Fibroblast of skin of left quadriceps (primary cell): Measurements from ENCODE around the gene SMIM41.

ENCODE experiments used
- DNase-seq, 2 experiments: peaks; one replicate each; pipeline ENCODE4 v3.0.0-alpha.2; 2013; ENCODE audit warnings: low read depth in 2 of 2

The SMIM41 gene

GRCh38 chr12:52050758-52051541 is 28.6 kb upstream of the SMIM41 start, which contains the start of gene NR4A1:
Gene NR4A1, plus strand, starts transcription at chr12:52051442. Its CDS starts 2,887 bp downstream, at chr12:52054329.
- DNase-seq = peak; percentile 84 to 87

GRCh38 chr12:52052468-52053186 is 26.9 kb upstream of the SMIM41 start:
- DNase-seq = no peak

- no peak for DNase-seq
These were observed 25.8 kb upstream of the SMIM41 start for GRCh38 chr12:52053536-52054209.

GRCh38 chr12:52054231-52054832 is 25.2 kb upstream of the SMIM41 start:
- DNase-seq = no peak

- no peak for DNase-seq
These were observed 24.4 kb upstream of the SMIM41 start for GRCh38 chr12:52054833-52055730.

- no peak for DNase-seq
These were observed 23.5 kb upstream of the SMIM41 start for GRCh38 chr12:52055731-52056711.

- no peak for DNase-seq
These were observed 22.5 kb upstream of the SMIM41 start for GRCh38 chr12:52056801-52057637.

- no peak for DNase-seq
These were observed 21.6 kb upstream of the SMIM41 start for GRCh38 chr12:52057638-52058576.

GRCh38 chr12:52058631-52059361 is 20.7 kb upstream of the SMIM41 start:
- DNase-seq = no peak

GRCh38 chr12:52059582-52060497 is 19.7 kb upstream of the SMIM41 start:
- no peak for DNase-seq

GRCh38 chr12:52060498-52061177 is 18.9 kb upstream of the SMIM41 start:
- no peak for DNase-seq

- no peak for DNase-seq
These were observed 17.9 kb upstream of the SMIM41 start for GRCh38 chr12:52061470-52062166.

- DNase-seq = no peak
These were observed 17.1 kb upstream of the SMIM41 start for GRCh38 chr12:52062167-52063081.
